HG03521 (cell line): Measurements from ENCODE around the gene ATP13A5.

ENCODE experiments used
- ATAC-seq: cut with Tn5 transposase; IDR thresholded peaks from one replicate; pipeline ENCODE4 v1.9.1; 2021; ENCODE audit warnings: mild to moderate bottlenecking, moderate library complexity; ENCODE audit not compliant: unreplicated experiment

ATP13A5 gene

DNA sequence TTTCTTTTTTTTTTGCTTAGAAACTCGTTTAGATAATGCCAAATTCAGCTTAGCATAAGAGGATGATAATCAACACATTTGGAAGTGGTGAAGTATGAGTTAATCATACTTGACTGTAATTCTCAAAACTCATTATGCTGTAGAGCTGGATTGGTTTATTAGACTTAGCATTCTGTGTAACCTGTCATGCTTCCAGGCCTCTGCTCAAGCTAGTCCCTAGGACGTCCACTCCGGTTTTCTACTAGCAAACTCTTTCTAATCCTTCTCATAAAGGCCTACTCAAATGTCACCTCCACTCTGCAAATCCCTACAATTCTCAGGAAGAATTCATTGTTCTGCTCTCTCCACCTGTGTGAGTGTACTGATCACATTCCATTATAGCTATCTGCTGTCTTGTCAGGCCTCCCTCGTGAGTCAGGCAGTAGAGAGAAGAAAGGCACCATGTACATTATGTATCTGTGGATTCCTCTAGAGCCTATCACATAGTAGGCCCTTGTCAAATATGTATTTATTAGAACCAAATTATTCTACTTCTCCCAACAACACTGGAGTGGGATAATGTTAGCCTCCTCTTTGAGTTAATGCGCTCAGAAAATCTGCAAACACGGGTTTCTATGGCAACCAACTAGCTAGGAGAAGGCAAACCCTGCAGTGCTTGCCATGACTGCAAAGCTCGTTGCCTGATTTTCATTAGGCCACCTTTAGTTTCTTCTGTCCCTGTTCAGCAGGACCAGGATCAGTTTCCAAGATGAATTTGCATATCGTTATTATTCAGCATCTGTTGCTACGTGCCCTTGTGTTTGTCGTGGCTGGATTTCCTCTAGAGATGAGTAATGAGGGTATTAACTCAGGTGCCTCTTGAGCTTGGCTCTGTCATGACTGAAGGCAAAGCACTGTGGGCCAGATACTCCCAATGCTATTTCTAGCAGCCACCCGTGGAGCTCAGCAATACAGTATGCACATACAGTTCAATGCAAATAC lies 30.7 kb downstream of the ATP13A5 start:
- ATAC-seq: no peak

DNA sequence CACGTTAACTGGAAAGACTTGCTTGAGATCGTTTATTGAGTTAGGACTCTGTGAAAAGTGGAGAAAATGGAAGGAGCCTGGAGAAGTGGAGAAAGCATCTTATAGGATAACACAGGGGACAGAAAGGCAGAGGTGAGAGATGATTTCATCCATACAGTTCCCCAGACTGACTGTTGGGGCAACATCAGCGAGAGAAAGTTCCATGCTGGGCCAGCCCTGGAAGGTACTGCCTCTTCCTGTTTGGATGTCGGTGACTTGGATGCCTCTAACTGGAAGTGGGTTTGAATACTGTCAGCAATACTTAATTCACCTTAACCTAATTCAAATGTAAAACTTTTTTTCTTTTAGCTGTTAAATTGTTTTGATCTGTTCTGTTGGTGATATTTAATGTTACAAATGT lies 32.3 kb downstream of the ATP13A5 start:
- ATAC-seq: no peak

DNA sequence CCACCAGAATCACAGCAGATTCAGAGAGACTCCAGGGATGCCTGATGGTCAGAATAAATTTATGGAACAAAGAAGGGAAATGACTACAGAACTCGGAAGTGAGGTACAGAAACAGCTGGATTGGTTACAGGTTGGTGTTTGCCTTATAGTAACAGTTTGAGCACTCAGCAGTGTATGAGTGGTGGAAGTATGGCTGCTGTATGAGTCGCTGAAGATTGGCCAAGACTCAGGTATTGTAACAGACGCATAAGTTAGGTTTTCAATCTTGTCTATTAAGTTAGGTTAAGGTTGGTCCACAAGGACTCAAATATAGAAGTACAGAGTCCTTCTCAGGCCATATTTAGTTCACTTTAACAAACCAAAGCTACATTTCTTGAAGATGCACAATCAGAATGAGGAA lies 33.1 kb downstream of the ATP13A5 start:
- no peak for ATAC-seq

DNA sequence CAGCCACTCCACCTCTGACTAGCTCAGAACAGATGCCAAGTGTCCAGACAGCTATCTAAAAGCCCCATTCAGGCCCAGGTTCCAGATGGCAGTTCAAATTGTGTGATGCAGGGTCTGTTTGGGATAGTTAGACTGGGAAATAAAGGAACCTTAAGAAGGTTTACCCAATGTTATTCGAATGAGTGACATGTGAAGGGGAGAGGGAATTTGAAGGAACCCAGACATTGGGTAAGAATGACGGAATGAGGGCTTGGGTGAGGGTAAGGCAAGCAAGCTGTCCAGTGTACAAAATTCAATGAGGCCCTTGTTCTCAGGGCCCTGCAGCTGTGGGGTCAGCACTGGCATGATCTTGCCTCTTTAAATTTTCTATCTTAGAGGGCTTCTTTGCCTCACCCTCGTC lies 34.1 kb downstream of the ATP13A5 start:
- no peak for ATAC-seq

DNA sequence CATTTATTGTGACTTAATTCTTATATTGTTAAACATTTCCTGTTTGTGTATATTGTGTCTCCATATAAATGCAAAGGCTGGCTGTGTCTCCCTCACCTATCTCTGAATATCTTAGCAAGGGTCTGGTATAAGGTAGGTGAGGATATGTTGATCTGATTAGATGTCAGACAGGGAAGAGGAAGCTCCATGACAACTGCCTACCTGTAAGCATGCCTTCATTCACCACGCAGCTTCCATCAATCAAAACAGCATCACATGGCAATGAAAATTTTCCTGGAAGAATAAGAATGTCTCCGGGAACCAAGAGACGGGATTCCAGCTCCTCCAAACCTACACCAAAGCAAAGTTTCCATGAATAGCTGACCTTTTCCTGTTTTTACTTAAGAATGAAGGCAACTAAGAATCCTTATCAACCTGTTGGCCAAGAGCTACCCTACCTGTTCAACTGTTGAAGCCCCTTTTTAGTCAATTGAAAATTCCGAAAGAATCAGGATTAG lies 34.8 kb downstream of the ATP13A5 start:
- ATAC-seq: no peak

DNA sequence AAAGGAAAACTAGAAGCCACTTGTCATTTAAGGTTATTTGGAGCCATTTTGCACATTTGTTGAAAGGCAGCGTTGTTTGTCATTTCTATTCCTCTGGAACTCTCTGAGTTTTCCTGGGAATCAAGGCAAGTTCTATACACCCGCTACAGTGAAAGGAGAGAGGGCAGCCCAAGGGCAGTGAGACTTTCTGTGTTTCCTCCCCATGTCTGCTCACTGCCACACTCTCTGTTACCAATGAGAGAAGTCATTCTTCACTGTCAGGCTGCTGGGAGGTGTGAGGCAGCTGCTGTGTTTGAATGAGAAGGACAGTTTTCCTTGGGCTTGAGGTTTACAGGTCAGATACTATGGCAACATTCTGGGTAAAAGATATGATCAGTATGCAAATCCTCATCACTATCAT lies 36.0 kb downstream of the ATP13A5 start:
- no peak for ATAC-seq

DNA sequence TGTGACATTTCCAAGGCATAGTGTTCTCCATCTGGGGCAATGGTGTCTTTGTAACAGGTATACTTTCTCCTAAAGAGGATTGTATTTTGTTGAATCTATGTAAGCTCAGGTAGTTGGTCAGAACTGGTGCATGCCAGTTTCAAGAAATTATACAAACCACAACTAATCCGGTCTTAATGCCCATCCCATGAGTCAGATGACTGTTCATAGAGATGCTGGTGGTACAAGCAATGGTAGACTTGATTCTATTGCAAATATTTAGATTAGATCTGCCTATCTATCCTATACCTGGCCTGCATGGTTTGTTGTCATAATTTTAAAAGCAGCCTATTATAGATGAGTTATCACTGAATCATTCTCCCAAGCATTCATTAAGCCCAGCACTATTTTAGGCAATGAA lies 43.5 kb downstream of the ATP13A5 start:
- no peak for ATAC-seq

DNA sequence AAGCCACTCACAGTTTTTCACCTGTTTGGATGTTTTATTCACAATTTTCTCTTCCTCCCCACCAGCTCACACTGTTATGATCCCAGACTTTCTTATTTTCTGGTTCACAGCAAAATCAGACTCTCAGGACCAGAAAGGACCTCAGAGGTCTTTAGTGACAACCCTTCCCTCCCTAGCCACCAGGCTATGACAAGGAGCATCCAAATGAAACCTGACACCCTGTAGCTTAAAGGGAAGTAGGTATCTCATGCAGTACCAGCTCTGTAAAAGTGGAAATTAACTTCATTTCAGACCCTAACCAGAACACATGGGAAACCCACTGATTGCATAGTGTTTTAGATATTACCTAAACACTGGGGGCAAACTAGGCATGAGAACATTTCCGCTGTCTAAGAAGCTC lies 45.3 kb downstream of the ATP13A5 start:
- ATAC-seq: no peak

DNA sequence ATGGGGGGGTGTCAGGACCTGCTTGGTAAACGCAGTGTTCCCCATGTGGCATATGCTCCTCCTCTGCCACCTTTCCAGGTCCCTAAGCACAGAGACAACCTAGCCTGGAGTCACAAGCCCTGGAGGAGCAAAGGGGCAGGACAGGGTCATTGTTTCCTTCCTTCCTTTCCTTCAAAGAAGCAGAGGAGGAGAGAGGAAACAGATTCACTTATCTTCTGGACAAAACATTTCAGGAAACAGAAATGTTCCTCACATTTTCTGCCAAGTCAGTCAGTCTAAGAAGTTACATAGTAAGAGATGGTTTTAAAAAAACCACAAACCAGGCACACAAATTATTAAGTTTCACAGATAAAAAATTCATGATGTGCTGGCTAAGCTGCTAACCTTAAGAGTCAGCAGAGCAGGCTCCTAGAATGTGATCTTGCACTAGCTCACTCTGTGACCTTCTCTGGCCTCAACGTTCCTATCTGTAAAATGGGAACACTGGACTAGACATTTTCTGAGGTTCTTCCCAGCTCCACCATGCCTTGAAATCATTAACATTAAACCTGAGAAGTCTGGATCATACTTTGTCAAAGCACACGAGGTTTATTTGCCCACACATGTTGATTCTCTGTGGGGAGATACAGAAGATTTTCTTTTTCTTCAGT lies 47.9 kb downstream of the ATP13A5 start:
- ATAC-seq: no peak

DNA sequence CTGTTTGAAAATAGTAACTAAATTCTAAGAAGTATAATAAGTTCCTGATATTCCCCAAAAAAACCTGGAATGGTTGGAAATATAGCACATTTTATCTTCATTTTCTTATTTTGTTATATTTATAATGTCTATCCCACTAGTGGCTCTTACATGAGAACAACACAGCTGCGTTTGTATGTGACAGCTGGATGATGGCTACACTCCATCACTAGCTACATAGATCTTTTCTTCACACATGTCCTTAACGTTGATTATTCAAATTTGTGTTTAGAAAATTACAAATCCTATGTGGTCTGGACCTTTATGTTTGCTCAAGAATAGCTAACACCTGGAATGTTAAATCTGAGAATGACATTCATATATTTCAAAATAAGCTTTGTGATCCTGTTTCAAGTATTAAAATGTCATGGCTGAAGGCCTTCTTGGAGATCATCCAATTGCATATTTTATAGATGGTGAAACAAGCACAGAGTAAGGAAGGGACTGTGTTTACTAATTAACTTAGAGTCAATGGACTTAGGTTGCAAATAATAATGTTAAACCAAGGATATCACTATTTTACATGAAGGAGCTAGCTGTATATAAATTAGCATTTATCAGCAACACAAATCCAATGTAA lies 60.8 kb downstream of the ATP13A5 start:
- no peak for ATAC-seq

DNA sequence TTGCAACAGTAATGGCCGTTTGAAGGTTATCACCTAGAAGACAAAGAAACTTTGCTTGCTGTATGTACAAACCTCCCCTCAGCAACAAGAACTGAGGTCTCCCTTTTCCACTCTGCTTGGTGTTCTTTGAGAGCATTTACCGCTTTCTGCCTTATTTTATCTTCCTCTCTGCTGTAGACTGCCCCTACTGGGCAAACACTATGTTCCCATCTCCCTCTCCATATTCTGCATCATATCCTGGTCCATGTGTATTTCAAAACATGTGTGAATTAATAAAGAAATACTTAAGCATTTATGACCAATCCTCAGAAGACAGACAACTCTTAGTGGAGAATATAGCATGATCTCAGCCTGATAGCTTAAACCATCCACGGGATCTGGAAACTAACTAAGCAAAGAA lies 64.4 kb downstream of the ATP13A5 start:
- ATAC-seq: no peak

DNA sequence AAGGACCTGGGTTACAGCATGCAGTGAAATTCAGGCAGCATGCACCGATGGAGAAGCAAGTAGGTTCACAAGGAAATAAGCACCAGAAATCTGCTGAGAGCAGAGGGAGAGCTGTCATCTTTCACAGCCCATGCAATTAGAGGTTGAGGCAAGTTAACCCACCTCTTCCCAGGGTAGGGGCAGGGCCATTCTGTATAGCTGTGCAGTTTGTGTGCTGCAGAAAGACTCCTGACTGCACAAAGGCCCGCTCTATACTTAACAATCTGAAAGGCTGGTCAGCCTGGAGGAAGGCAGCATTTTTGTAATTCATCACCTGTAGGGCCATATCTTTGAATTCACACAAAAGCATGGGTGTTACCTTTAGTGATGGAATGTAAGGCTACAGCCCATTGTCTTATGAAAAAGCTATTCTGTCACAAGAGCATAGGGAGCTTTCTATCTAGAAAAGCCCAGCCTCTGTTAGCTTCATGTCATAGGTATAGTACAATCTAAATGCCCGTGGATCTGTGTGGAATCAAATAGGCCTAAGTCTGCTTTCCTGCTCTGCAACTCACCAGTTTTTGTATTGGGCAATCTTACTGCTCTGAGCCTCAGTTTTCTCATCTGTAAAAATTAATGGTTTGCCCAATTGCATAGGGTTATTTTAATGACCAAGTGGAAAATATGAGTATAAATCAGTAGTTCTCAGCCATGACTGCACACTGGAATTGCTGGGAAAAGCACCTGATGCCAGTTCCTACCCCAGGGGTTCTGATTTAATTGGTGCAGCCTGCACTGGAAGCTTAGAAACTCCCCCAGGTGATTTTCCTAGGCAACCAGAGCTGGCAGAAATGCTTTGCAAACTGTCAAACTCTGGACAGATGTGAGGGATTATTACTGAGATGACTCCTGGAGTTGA lies 65.2 kb downstream of the ATP13A5 start:
- no peak for ATAC-seq

DNA sequence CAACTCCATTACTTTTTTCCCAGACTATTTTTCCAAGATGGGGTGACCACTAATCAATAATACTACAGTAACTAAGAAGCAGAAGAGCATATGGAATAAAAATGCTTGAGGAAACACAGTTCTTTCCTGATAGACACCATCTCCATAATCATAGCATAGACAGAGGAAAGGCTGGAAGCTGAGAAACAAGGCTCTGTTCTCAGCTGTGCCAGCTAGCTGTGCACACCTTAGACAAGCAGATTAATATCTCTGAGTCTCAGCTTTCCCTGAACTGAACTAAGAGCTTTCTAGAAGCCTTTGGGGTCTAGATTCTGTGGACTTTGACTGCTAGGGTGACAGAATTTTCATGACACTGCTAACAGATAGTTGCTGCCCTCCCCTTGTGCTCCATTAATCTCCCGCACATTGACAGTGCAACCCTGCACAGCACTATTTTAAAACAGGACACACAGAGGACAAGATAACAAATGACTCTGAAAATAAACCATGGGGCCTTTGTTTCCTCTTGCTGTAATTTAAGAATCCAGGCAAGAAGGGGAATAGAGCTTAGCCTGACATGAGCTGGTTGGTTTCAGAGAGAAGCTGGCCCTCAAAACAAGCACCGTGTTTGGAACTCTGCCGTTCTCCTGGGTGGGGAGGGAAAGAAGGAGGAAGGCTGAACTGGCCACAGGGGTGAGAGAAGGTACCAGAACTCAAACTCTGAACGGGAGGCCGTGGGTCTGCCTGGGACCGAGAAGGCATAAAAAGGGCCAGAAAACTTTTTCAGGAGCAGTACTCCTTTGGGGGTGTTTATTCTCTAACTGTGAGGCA lies 67.4 kb downstream of the ATP13A5 start:
- ATAC-seq: no peak

DNA sequence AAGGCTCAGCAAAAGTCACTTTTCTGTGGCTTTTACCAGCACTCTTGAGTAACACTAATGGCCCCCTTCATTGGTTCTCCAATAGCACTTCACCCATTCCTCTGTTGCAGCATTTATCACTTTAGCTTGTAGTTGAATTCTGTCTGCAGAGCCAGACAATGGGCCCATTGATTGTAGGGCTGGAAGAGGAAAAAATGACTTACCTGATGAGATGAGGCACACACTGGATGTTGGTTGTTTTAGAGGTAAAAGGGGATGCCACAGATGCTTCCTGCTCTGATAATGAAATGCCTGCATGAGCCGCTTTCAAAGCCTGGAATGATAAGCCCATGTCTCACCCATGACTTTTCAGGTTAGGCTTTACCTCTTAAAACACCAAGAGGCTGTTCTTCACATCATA lies 73.2 kb downstream of the ATP13A5 start:
- ATAC-seq: no peak

DNA sequence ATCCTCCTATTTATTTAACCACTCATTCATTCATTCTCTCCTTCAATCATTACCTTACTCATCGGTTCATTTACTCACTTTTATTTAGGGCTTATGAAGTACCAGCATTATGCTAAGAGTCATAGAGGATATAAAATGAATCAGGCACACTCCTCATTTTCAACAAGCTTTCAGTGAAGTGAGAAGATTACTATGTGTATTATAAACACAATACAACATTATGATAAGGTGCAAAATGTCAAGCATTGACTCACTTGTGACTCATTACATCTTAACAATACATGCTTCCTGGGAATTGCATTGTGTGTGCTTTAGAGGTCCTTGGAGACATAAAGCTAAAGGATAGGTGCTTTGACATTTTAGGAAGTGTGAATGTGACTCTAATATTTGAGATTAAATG lies 77.1 kb downstream of the ATP13A5 start:
- no peak for ATAC-seq

DNA sequence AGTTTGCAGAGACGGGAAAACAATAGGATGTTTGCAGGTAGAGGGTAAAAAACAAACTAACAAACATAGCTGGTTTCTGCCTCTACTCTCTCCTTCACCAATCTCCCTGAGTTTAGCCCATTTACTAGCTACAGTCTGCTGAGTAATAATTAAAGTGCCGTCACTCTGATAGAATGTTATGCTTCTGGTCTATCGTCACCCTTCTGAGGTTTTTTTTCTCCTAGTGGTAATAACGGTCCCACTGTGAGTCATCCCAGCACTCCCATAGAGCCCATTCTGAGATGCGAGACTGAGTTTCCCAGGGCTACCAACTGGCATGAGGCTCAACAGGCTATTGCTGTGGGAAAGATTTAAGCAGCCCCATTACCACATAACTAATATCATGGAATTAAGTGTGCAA lies 81.1 kb downstream of the ATP13A5 start:
- ATAC-seq: no peak

DNA sequence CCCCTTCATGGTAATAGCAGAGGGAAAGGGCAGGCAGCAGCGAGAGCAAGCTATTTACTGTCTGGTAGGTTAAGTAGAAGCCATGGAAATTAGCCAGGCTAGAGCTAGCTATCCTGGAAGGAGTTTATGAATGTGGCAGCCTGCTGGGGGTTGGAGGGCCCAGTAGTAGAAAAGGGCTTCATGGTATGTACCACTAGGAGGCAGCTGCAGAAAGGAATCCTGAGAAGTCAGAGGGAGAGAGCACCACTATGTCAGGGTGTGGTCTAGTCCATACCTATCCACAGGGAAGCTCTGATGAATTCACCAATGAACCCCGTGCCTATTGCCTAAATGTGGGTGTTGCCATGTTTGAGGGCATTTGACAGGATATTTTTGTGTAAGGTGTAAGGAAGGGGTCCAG lies 82.6 kb downstream of the ATP13A5 start:
- no peak for ATAC-seq

DNA sequence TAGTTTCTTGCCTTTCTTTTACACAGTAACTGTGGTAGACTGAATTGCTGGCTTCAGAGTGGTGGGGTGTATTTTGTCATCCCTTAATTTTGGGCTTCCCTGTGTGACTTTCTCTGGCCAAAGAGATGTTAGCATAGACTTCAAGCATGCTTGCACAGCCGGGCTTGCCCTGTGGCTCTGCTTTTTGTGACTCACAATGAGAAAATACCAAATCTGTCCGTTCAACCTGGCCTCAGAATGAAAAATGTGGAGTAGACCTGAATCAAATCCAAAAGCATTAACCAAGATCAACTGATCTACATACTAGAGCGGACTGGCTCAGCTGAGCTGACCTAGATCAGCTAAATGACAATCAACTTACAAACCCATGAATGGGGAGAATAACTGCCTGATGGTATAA lies 86.2 kb downstream of the ATP13A5 start:
- ATAC-seq: no peak

DNA sequence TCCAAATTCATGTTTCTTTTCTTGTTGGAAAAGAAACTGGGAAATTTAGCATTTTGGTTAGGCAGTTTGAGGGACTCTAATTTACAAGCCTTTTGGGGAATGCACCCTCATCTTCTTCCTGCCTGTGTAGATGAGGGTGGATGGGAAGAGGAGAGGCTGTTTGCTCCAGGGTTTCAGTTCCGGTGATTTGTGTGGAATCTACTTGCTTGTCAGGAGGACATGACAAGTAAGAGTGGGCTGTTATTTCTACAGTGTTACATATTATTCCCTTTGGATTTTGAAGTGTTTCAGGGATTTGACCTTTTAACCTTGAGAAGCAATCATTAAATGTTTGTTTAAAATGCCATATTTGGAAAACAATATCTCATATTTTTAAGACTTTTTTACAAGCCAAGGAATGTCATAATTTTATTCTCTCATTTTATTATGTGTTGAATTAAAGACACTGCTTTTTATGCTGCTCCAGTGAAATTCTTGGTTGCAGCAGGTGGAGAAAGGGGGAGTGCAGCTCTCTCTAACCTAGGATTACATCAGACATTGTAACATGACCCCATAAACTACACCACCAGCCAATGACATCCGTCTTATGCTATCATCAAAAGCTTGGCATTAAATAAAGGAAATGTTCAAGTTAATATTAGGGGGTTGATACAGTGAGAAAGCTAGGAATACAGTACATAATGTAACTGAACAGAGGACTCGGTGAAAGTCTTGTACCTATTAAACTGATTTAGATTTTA lies 107.3 kb downstream of the ATP13A5 start:
- ATAC-seq: no peak
